ENCODE measurements around the gene BRSK2. TPM values are rescaled to one million over a fixed set of nuclear protein-coding genes. Genes with fewer than 3 reads are reported as not detected.

The BRSK2 gene
- total and polyA plus RNA-seq, 4 donors, result 0.35 to 0.56 (median 0.52) TPM

DNA sequence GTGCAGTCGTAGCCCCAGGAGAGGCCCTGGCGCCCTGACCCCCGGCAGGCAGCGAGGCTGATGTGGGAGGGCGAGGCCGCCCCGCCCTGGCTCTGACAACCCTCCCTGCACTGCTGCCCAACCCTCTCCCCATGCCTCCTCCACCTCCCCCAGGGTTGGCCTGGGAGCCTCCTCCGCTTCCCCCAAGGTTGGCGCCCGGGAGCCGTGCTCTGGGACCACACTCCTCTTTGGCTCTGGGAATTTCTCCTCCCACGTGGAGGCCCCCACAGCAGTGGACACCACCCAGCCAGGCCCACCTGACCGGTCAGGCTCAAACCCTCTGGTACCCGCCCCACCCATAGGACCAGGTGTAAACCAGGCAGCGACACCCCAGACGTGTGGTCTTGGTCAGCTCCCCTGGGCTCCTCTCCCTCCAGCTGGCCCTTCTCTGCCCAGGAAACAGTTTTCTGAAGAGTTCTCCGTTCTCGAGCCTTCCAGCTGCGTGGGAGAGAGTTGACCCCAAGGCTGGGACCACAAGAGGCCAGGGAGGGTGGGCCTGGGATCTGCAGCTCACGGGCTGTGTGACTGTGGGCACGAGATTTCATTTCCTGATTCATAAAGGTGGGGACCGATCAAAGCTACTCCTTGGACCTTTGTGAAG is 39.5 kb upstream of the BRSK2 start:
- WGBS, 2 donors, result 70 to 81% methylated on average over 22 of the region's 22 CpGs
- Histone ChIP-seq H3K27me3 (ENCODE audit: control insufficient read depth in 3 of 3, insufficient read depth in 3 of 3, low read length in 2 of 3) (peaks cover 0 to 3% (median 0%) of the 10 kb centered on the region in 3 donors), H3K36me3 (ENCODE audit: control insufficient read depth in 4 of 4, insufficient read depth in 4 of 4, low read length in 4 of 4) (no peaks in the 10 kb centered on the region), H3K27ac (ENCODE audit: low read depth in 1 of 2, low read length in 1 of 2) (no peak overlapping the region), H3K9ac (ENCODE audit: insufficient read depth in 1 of 2, low read length in 2 of 2) (no peak overlapping the region), H3K4me3 (no peak overlapping the region), H3K9me3 (ENCODE audit: control insufficient read depth in 4 of 4, insufficient read depth in 3 of 4, low read length in 3 of 4) (no peaks in the 10 kb centered on the region), H3K4me1 (ENCODE audit: control insufficient read depth in 5 of 5, insufficient read depth in 5 of 5, low read length in 5 of 5) (peaks cover 0 to 5% (median 0%) of the 10 kb centered on the region in 5 donors)
- TF ChIP-seq, protein P1, sequence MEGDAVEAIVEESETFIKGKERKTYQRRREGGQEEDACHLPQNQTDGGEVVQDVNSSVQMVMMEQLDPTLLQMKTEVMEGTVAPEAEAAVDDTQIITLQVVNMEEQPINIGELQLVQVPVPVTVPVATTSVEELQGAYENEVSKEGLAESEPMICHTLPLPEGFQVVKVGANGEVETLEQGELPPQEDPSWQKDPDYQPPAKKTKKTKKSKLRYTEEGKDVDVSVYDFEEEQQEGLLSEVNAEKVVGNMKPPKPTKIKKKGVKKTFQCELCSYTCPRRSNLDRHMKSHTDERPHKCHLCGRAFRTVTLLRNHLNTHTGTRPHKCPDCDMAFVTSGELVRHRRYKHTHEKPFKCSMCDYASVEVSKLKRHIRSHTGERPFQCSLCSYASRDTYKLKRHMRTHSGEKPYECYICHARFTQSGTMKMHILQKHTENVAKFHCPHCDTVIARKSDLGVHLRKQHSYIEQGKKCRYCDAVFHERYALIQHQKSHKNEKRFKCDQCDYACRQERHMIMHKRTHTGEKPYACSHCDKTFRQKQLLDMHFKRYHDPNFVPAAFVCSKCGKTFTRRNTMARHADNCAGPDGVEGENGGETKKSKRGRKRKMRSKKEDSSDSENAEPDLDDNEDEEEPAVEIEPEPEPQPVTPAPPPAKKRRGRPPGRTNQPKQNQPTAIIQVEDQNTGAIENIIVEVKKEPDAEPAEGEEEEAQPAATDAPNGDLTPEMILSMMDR (IDR thresholded peaks at IDR 0.05; ENCODE audit: control extremely low read depth, extremely low read depth), result no peak
- no peak for DNase-seq
- ATAC-seq (ENCODE audit: insufficient read depth, low FRiP score), result no peak

DNA sequence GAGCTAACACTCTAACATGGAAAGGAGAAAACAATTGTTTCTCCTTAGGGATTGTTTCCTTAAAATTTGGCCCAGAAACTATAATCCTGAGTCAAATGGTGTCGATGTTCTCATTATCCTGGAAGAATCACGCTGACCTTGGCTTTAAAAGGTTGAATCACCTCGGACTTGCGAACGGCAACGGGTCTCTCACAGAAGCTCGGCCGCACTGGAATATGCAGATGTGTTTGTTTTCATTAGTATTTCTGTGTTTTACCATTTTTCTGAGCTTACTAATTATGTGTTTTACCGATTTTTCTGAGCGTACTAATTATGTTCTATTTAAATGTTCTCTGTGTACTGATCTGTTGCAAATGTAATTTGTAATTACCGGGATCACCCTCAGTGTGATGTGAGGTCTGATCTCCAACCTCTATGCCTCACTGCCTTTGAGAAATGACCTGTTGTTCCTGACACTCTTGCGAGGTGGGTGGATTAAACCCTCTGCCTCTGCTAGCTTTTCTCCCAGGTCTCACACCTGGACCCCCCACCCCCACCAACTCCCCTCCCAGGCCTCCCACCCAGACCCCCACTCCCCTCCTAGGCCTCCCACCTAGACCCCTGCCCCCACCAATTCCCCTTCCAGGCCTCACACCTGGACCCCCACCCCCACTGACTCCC is 38.3 kb upstream of the BRSK2 start:
- Histone ChIP-seq H3K9ac (ENCODE audit: insufficient read depth in 1 of 2, low read length in 2 of 2) (no peak overlapping the region), H3K4me1 (ENCODE audit: control insufficient read depth in 5 of 5, insufficient read depth in 5 of 5, low read length in 5 of 5) (peaks cover 0 to 5% (median 0%) of the 10 kb centered on the region in 5 donors), H3K9me3 (ENCODE audit: control insufficient read depth in 4 of 4, insufficient read depth in 3 of 4, low read length in 3 of 4) (no peaks in the 10 kb centered on the region), H3K36me3 (ENCODE audit: control insufficient read depth in 4 of 4, insufficient read depth in 4 of 4, low read length in 4 of 4) (no peaks in the 10 kb centered on the region), H3K4me3 (no peak overlapping the region), H3K27me3 (ENCODE audit: control insufficient read depth in 3 of 3, insufficient read depth in 3 of 3, low read length in 2 of 3) (peaks cover 0 to 3% (median 0%) of the 10 kb centered on the region in 3 donors), H3K27ac (ENCODE audit: low read depth in 1 of 2, low read length in 1 of 2) (no peak overlapping the region)
- 68 to 80% methylated on average over 12 of the region's 12 CpGs for WGBS, 2 donors
- TF ChIP-seq, protein P1 (IDR thresholded peaks at IDR 0.05; ENCODE audit: control extremely low read depth, extremely low read depth), result no peak
- DNase-seq (no peak), ATAC-seq (ENCODE audit: insufficient read depth, low FRiP score) (no peak)

DNA sequence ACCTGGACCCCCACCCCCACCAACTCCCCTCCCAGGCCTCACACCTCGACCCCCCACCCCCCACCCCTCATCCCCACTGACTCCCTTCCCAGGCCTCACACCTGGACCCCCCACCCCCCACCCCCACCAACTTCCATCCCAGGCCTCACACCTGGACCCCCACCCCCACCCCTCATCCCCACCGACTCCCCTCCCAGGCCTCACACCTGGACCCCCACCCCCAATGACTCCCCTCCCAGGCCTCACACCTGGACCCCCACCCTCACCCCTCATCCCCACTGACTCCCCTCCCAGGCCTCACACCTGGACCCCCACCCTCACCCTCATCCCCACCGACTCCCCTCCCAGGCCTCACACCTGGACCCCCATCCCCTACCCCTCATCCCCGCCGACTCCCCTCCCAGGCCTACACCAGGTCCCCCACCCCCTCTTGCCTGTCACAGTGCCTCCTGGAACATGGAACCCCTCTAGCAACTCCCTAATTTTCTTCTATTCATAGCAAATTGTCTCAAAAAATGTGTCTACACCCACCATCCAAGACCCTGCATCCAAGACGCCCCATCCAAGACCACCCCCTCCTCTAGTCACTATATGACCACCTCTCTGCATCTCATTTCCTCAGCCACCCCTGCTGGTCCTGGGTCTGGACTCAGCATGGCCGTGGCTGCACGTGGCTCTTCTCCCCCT is 36.9 kb upstream of the BRSK2 start:
- ATAC-seq (ENCODE audit: insufficient read depth, low FRiP score), result no peak
- H3K4me3 ChIP-seq, result no peak overlapping the region
- H3K36me3 ChIP-seq (ENCODE audit: control insufficient read depth in 4 of 4, insufficient read depth in 4 of 4, low read length in 4 of 4), result no peaks in the 10 kb centered on the region
- TF ChIP-seq, protein P1 (IDR thresholded peaks at IDR 0.05; ENCODE audit: control extremely low read depth, extremely low read depth), result no peak
- H3K9me3 ChIP-seq (ENCODE audit: control insufficient read depth in 4 of 4, insufficient read depth in 3 of 4, low read length in 3 of 4), result no peaks in the 10 kb centered on the region
- peaks cover 0 to 5% (median 0%) of the 10 kb centered on the region in 5 donors for H3K4me1 ChIP-seq (ENCODE audit: control insufficient read depth in 5 of 5, insufficient read depth in 5 of 5, low read length in 5 of 5)
- peaks cover 0 to 3% (median 0%) of the 10 kb centered on the region in 3 donors for H3K27me3 ChIP-seq (ENCODE audit: control insufficient read depth in 3 of 3, insufficient read depth in 3 of 3, low read length in 2 of 3)
- H3K27ac ChIP-seq (ENCODE audit: low read depth in 1 of 2, low read length in 1 of 2), result no peak overlapping the region
- WGBS, 2 donors, result 84 to 91% methylated on average over 8 of the region's 8 CpGs
- DNase-seq, result no peak
- H3K9ac ChIP-seq (ENCODE audit: insufficient read depth in 1 of 2, low read length in 2 of 2), result no peak overlapping the region

Data from lung (tissue), 12 donors.